Large intestine (tissue), 3 donors: ENCODE data around the gene MUC21. TPM values are rescaled to one million over a fixed set of nuclear protein-coding genes. Genes with fewer than 3 reads are reported as not detected.

Experiments
- DNase-seq, 2 donors: peaks; one replicate each; pipeline versions ENCODE4 v3.0.0 to v3.0.0-alpha.2; 2013
- H3K27ac ChIP-seq: one replicate; pipeline ENCODE4 v1.5.1; 2013; ENCODE audit warnings: low read length
- H3K27me3 ChIP-seq: 2 replicates; pipeline ENCODE4 v1.6.1; 2013; ENCODE audit warnings: low read length; ENCODE audit not compliant: control insufficient read depth, insufficient read depth
- H3K36me3 ChIP-seq: 2 replicates; pipeline ENCODE4 v1.6.1; 2013; ENCODE audit warnings: low read length; ENCODE audit not compliant: control insufficient read depth, insufficient read depth
- H3K4me1 ChIP-seq: one replicate; pipeline ENCODE4 v1.6.1; 2013; ENCODE audit warnings: low read length; ENCODE audit not compliant: control insufficient read depth, insufficient read depth
- H3K4me3 ChIP-seq: one replicate; pipeline ENCODE4 v1.5.1; 2013; ENCODE audit warnings: low read length
- H3K9me3 ChIP-seq: one replicate; pipeline ENCODE4 v1.6.1; 2013; ENCODE audit warnings: mild to moderate bottlenecking, low read depth, low read length, moderate library complexity; ENCODE audit not compliant: control insufficient read depth
- WGBS: methylation state at CpG from one replicate; pipeline ENCODE4 v1.1.5; 2013; ENCODE audit warnings: low lambda C conversion rate; ENCODE audit not compliant: insufficient coverage; 5-methylcytosine and 5-hydroxymethylcytosine counted together
- polyA plus RNA-seq: library from polyadenylated mRNA; unstranded; fragments of 120-200 nt; gene quantifications from one replicate; pipeline ENCODE4 v1.2.1, GENCODE V29; 2013

MUC21 gene
- polyA plus RNA-seq, 1 donor: not detected

DNA sequence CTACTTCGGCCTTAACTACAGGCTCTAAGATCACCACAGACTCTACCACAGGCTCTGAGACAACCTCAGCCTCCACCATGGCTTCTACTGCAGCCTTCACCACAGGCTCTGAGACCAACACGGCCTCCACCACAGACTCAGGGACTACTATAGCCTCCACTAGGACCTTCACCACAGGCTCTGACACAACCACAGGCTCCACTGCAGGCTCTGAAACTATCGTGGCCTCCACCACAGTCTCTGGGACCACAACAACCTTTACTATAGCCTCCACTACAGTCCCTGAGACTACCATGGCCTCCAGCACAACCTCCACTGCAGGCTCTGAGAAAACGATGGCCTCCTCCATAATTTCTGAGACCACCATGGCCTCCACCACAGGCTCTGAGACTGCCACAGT lies 42.1 kb downstream of the MUC21 start:
- WGBS: no CpG with 5 or more reads among the region's 4 CpGs
- H3K27ac ChIP-seq: no peak overlapping the region
- no peak for DNase-seq
- no peaks in the 10 kb centered on the region for H3K36me3 ChIP-seq
- H3K27me3 ChIP-seq: no peaks in the 10 kb centered on the region
- no peaks in the 10 kb centered on the region for H3K9me3 ChIP-seq
- no peaks in the 10 kb centered on the region for H3K4me1 ChIP-seq
- H3K4me3 ChIP-seq: no peak overlapping the region

DNA sequence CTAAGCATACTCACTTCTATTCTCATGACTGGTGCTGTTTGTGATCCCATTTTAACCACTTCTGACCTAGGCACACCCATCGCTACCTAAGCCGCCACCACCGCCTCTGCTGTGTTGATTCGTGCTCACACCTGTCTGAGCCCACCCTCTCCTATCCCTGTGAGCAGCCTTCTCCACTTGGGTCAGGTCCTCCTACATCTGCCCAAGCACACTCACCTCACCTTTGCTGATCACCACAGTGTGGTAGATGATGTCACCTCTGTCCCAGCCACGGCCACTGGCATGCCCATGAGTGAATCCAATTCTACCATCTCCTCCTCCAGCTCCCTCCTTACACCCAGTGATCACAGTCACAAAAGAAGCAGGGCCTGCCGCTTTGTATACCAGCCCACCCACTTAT lies 47.6 kb downstream of the MUC21 start:
- WGBS: 100% methylated on average over 1 of the region's 6 CpGs
- Histone ChIP-seq H3K27me3 (no peaks in the 10 kb centered on the region), H3K36me3 (no peaks in the 10 kb centered on the region), H3K4me1 (no peaks in the 10 kb centered on the region), H3K9me3 (no peaks in the 10 kb centered on the region), H3K4me3 (no peak overlapping the region), H3K27ac (no peak overlapping the region)
- no peak for DNase-seq

DNA sequence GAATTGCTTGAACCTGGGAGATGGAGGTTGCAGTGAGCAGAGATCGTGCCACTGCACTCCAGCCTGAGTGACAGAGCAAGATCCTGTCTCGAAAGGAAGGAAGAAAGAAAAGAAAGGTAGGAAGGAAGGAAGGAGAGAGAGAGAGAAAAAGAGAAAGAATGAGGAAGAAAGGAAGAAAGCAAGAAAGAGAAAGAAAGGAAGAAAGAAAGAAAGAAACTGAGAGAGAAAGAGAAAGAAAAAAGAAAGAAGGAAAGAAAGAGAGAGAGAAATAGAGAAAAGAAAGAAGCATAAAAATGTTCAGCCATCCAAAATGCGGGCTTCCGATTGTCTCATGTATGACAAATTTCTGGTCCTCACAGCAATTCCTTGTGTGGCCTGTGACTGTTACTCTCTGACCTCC lies 49.6 kb downstream of the MUC21 start:
- no peak overlapping the region for H3K27ac ChIP-seq
- H3K27me3 ChIP-seq: peaks cover 12% of the 10 kb centered on the region
- no peaks in the 10 kb centered on the region for H3K4me1 ChIP-seq
- no peaks in the 10 kb centered on the region for H3K9me3 ChIP-seq
- no peaks in the 10 kb centered on the region for H3K36me3 ChIP-seq
- no peak overlapping the region for H3K4me3 ChIP-seq
- DNase-seq: no peak
- 88% methylated on average over 2 of the region's 4 CpGs for WGBS

DNA sequence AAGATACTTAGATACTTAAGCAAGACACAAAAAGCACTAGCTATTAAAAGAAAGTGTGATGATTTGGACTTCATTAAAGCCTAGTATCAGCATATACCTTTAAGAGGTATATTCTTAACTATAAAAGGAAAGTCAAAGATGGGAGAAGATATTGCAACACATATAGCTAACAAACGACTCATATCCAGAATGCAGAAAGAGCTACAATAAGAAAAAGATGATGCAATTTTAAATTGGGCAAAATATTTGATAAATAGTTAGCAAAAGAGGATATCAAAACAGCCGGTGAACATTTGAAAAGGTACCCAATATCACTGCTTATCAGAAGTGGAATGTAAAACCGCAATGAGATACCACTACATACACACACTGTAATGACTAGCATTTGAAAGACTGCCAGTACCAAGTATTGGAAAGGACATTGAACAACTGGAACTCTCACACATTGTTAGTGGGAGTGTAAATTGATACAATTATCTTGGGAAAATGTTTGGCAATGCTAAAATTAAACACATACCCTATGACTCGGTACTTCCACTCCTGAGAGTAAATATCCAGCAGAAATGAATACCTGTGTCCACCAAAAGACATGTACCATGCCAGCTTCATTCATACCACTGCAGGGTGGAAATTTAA lies 52.5 kb downstream of the MUC21 start:
- no peaks in the 10 kb centered on the region for H3K4me1 ChIP-seq
- H3K27ac ChIP-seq: no peak overlapping the region
- H3K36me3 ChIP-seq: no peaks in the 10 kb centered on the region
- H3K9me3 ChIP-seq: no peaks in the 10 kb centered on the region
- H3K27me3 ChIP-seq: peaks cover 22% of the 10 kb centered on the region
- 83% methylated on average over 1 of the region's 4 CpGs for WGBS
- no peak overlapping the region for H3K4me3 ChIP-seq
- no peak for DNase-seq

DNA sequence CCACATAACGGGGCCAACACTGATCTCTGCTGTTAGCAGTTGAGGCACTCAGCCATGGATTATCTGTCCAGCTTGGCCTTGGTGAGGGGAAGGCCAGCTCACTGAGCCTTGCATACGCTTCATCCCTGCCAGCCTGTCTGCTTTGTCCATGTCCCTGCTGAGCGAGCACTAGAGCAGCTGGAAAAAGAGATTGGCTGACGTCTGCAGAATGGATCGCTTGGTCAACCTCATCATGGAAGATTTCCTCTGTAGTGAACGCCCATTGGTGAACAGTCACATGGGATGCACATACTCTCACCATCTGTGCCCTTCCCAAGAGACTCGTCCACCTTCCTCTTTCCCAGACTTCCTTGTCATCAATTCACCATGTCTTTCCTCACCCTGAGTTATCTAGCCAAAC lies 53.7 kb downstream of the MUC21 start:
- Histone ChIP-seq H3K36me3 (no peaks in the 10 kb centered on the region), H3K27ac (no peak overlapping the region), H3K9me3 (no peaks in the 10 kb centered on the region), H3K27me3 (peaks cover 25% of the 10 kb centered on the region), H3K4me1 (peaks cover 4% of the 10 kb centered on the region), H3K4me3 (no peak overlapping the region)
- no CpG with 5 or more reads among the region's 7 CpGs for WGBS
- no peak for DNase-seq

DNA sequence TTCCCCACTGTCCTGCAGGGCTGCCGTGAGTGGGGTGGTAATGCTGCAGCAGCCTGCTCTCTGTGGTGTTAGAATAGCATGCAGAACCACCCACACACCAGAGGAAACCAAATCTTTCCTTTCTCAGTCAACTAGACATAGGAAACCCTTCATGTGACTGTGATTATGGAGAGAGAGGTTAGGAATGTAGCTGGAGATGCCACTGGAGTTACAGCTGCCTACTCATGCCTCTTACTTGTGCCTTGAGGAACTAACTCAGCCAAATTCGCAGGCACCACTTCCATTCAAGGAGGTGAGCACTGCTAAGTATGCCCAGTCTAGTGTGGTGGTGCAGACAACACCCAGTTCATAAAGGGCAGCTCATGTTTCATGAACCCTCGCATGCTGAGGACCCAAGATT lies 54.2 kb downstream of the MUC21 start:
- no peaks in the 10 kb centered on the region for H3K36me3 ChIP-seq
- no peak overlapping the region for H3K27ac ChIP-seq
- DNase-seq: no peak
- H3K9me3 ChIP-seq: no peaks in the 10 kb centered on the region
- H3K4me3 ChIP-seq: no peak overlapping the region
- no CpG with 5 or more reads among the region's 3 CpGs for WGBS
- peaks cover 4% of the 10 kb centered on the region for H3K4me1 ChIP-seq
- peaks cover 25% of the 10 kb centered on the region for H3K27me3 ChIP-seq

DNA sequence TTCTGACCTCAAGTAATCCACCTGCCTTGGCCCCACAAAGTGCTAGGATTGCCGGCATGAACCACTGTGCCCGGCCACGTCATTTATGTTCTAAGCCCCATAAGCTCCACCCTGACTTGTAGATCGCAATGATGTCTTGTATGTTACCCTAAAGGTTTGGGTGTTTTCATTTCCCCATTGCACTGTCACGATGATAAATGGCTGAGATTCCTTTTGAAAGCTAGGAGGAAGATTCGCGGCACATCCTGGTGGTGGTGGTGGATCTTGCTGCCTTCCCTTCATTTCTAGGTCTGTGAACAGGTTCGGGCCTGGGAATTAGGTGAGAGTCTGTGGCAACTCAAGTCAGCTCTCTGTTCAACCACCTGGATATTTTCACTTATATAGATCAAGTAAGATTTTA lies 55.0 kb downstream of the MUC21 start:
- Histone ChIP-seq H3K36me3 (no peaks in the 10 kb centered on the region), H3K27ac (no peak overlapping the region), H3K4me3 (no peak overlapping the region), H3K9me3 (no peaks in the 10 kb centered on the region), H3K4me1 (peaks cover 4% of the 10 kb centered on the region), H3K27me3 (peaks cover 25% of the 10 kb centered on the region)
- DNase-seq: no peak
- WGBS: 100% methylated on average over 1 of the region's 8 CpGs

Other genes starting within 250 kb of the MUC21 start
- 94.5 TPM for gene FLOT1, start 241.0 kb upstream of the MUC21 start, polyA plus RNA-seq
- 24.7 TPM for gene IER3, start 239.2 kb upstream of the MUC21 start, polyA plus RNA-seq
- gene DDR1, start 99.2 kb upstream of the MUC21 start, polyA plus RNA-seq: 150 TPM
- 24.4 TPM for gene GTF2H4, start 75.5 kb upstream of the MUC21 start, polyA plus RNA-seq
- 43.5 TPM for gene VARS2, start 69.5 kb upstream of the MUC21 start, polyA plus RNA-seq
- gene SFTA2, start 51.5 kb upstream of the MUC21 start, polyA plus RNA-seq: 0.70 TPM
- gene MUCL3, start 42.7 kb upstream of the MUC21 start, polyA plus RNA-seq: 0.04 TPM
- not detected for gene MUC22, start 26.8 kb downstream of the MUC21 start, polyA plus RNA-seq
- not detected for gene C6orf15, start 128.9 kb downstream of the MUC21 start, polyA plus RNA-seq
- gene PSORS1C1, start 131.1 kb downstream of the MUC21 start, polyA plus RNA-seq: 0.33 TPM
- not detected for gene CDSN, start 136.7 kb downstream of the MUC21 start, polyA plus RNA-seq
- gene PSORS1C2, start 155.3 kb downstream of the MUC21 start, polyA plus RNA-seq: 0.04 TPM
- 17.4 TPM for gene CCHCR1, start 174.1 kb downstream of the MUC21 start, polyA plus RNA-seq
- gene TCF19, start 174.9 kb downstream of the MUC21 start, polyA plus RNA-seq: 9.1 TPM
- gene POU5F1, start 187.0 kb downstream of the MUC21 start, polyA plus RNA-seq: 0.28 TPM